ENCODE results near the gene DTNA. TPM values are rescaled to one million over a fixed set of nuclear protein-coding genes. Genes with fewer than 3 reads are reported as not detected.

The DTNA gene
- total and polyA plus RNA-seq, 2 donors from 2014 or later: 6.2 to 22.3 TPM

GRCh38 chr18:34805103-34805877 is 95.2 kb downstream of the DTNA start:
- Histone ChIP-seq H3K4me1 (ENCODE audit: control insufficient read depth in 2 of 3, insufficient read depth in 2 of 3, low read depth in 1 of 3, low read length in 3 of 3) (no peaks in the 10 kb centered on the region), H3K4me3 (ENCODE audit: low read length in 3 of 3) (no peak overlapping the region), H3K27me3 (ENCODE audit: control insufficient read depth, insufficient read depth, low read length) (no peaks in the 10 kb centered on the region), H3K9me3 (ENCODE audit: control insufficient read depth in 2 of 3, insufficient read depth in 1 of 3, low read length in 3 of 3) (no peaks in the 10 kb centered on the region), H3K36me3 (ENCODE audit: control insufficient read depth in 2 of 3, insufficient read depth in 3 of 3, low read length in 3 of 3) (no peaks in the 10 kb centered on the region), H3K9ac (ENCODE audit: low read length in 3 of 3) (no peak overlapping the region), H3K27ac (ENCODE audit: low read depth in 2 of 2, low read length in 2 of 2) (no peak overlapping the region)
- TF ChIP-seq, protein P1, sequence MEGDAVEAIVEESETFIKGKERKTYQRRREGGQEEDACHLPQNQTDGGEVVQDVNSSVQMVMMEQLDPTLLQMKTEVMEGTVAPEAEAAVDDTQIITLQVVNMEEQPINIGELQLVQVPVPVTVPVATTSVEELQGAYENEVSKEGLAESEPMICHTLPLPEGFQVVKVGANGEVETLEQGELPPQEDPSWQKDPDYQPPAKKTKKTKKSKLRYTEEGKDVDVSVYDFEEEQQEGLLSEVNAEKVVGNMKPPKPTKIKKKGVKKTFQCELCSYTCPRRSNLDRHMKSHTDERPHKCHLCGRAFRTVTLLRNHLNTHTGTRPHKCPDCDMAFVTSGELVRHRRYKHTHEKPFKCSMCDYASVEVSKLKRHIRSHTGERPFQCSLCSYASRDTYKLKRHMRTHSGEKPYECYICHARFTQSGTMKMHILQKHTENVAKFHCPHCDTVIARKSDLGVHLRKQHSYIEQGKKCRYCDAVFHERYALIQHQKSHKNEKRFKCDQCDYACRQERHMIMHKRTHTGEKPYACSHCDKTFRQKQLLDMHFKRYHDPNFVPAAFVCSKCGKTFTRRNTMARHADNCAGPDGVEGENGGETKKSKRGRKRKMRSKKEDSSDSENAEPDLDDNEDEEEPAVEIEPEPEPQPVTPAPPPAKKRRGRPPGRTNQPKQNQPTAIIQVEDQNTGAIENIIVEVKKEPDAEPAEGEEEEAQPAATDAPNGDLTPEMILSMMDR (IDR thresholded peaks at IDR 0.05; ENCODE audit: borderline replicate concordance, extremely low read depth, insufficient read depth): no peak
- no peak for DNase-seq
- FAIRE-seq: no peak
- intact Hi-C loops (cut with DNase I): no loop called here

DNA sequence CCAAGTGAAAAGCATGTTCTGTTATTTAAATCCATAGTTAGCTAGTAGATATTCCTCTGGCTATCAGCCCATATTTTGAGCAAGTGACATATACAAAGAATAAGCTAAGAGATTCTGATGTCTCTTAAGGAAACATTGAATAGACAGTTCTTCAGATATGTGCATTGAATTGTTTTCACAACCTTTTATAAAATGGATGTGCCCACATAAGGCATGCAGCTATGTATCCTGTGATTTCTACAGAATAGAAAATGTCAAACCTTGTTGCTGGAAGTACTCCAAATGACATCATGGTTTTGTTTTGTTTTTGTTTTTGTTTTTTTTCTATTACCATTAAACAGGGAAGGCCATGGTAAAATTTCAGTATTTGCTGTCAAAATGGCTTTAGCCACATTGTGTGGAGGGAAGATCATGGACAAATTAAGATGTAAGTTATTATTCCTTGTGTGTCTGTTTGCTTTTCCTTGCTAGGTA is 95.8 kb downstream of the DTNA start:
- no peak for DNase-seq
- intact Hi-C loops (cut with DNase I): no loop called here
- Histone ChIP-seq H3K9me3 (ENCODE audit: control insufficient read depth in 2 of 3, insufficient read depth in 1 of 3, low read length in 3 of 3) (no peaks in the 10 kb centered on the region), H3K4me3 (ENCODE audit: low read length in 3 of 3) (no peak overlapping the region), H3K27me3 (ENCODE audit: control insufficient read depth, insufficient read depth, low read length) (no peaks in the 10 kb centered on the region), H3K36me3 (ENCODE audit: control insufficient read depth in 2 of 3, insufficient read depth in 3 of 3, low read length in 3 of 3) (no peaks in the 10 kb centered on the region), H3K4me1 (ENCODE audit: control insufficient read depth in 2 of 3, insufficient read depth in 2 of 3, low read depth in 1 of 3, low read length in 3 of 3) (no peaks in the 10 kb centered on the region), H3K9ac (ENCODE audit: low read length in 3 of 3) (no peak overlapping the region), H3K27ac (ENCODE audit: low read depth in 2 of 2, low read length in 2 of 2) (no peak overlapping the region)
- no peak for FAIRE-seq
- TF ChIP-seq, protein P1 (IDR thresholded peaks at IDR 0.05; ENCODE audit: borderline replicate concordance, extremely low read depth, insufficient read depth): no peak

DNA sequence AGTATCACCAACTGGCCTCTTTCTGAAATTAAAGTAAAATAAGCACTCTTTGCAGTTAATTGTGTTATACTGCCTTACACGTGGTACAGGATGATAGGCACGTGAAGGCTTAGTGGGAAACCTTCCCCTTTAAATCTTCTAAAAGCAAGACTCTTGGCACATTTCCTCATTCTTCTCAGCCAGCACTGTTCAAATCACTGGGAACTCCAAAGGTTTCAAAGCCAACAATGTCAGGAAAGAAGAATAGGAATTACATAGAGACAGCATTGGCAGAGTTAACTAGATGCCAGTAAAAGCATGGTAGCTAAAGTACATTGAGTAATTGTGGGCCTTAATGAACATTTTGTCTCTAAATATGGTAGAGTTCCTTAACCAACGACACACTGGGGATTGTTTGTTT is 96.4 kb downstream of the DTNA start:
- H3K27me3 ChIP-seq (ENCODE audit: control insufficient read depth, insufficient read depth, low read length): no peaks in the 10 kb centered on the region
- H3K9ac ChIP-seq (ENCODE audit: low read length in 3 of 3): no peak overlapping the region
- DNase-seq (no peak), FAIRE-seq (no peak)
- TF ChIP-seq, protein P1 (IDR thresholded peaks at IDR 0.05; ENCODE audit: borderline replicate concordance, extremely low read depth, insufficient read depth): no peak
- H3K27ac ChIP-seq (ENCODE audit: low read depth in 2 of 2, low read length in 2 of 2): no peak overlapping the region
- H3K4me3 ChIP-seq (ENCODE audit: low read length in 3 of 3): no peak overlapping the region
- intact Hi-C loops (cut with DNase I): no loop called here
- H3K4me1 ChIP-seq (ENCODE audit: control insufficient read depth in 2 of 3, insufficient read depth in 2 of 3, low read depth in 1 of 3, low read length in 3 of 3): no peaks in the 10 kb centered on the region
- no peaks in the 10 kb centered on the region for H3K36me3 ChIP-seq (ENCODE audit: control insufficient read depth in 2 of 3, insufficient read depth in 3 of 3, low read length in 3 of 3)
- H3K9me3 ChIP-seq (ENCODE audit: control insufficient read depth in 2 of 3, insufficient read depth in 1 of 3, low read length in 3 of 3): no peaks in the 10 kb centered on the region
